ENCODE measurements around the gene GTF2F2.

- no peak for TF ChIP-seq CTCF (IDR thresholded peaks at IDR 0.05; ENCODE audit: low read depth, low read length)
- TF ChIP-seq EZH2phosphoT487 (IDR thresholded peaks at IDR 0.05; ENCODE audit: low read depth), result no peak
Measured at GRCh38 chr13:45301263-45301662, 181.0 kb downstream of the GTF2F2 start.
